ENCODE measurements around the gene NRXN3. TPM values are rescaled to one million over a fixed set of nuclear protein-coding genes. Genes with fewer than 3 reads are reported as not detected.

Gene NRXN3
- total RNA-seq, 2 donors from 2014 or later, result 1.3 to 2.3 TPM

- Histone ChIP-seq H3K4me3 (no peak overlapping the region), H3K27ac (no peak overlapping the region), H3K27me3 (no peaks in the 10 kb centered on the region), H3K9me3 (no peaks in the 10 kb centered on the region), H3K4me1 (no peaks in the 10 kb centered on the region), H3K36me3 (replicated peaks in 1 of 2; ENCODE audit: insufficient read depth in 1 of 2, low read depth in 2 of 2) (no peaks in the 10 kb centered on the region)
- no peak for TF ChIP-seq POLR2A (IDR thresholded peaks at IDR 0.05)
- no peak for TF ChIP-seq CTCF (IDR thresholded peaks at IDR 0.05)
- WGBS, 2 donors, result 79 to 84% methylated on average over 3 of the region's 3 CpGs
- intact Hi-C loops (cut with DNase I), result no loop called here
- ATAC-seq (no peak), DNase-seq (no peak)
Measured at GRCh38 chr14:79557309-79557708, 1387.1 kb downstream of the NRXN3 start.

GRCh38 chr14:79562185-79562584, 1392.0 kb downstream of the NRXN3 start:
- Histone ChIP-seq H3K4me3 (no peak overlapping the region), H3K4me1 (no peaks in the 10 kb centered on the region), H3K27ac (no peak overlapping the region), H3K9me3 (no peaks in the 10 kb centered on the region), H3K36me3 (replicated peaks in 1 of 2; ENCODE audit: insufficient read depth in 1 of 2, low read depth in 2 of 2) (no peaks in the 10 kb centered on the region), H3K27me3 (no peaks in the 10 kb centered on the region)
- intact Hi-C loops (cut with DNase I), result no loop called here
- DNase-seq, result no peak
- no peak for ATAC-seq
- TF ChIP-seq POLR2A (IDR thresholded peaks at IDR 0.05) (no peak), CTCF (IDR thresholded peaks at IDR 0.05) (no peak)
- 77 to 79% methylated on average over 3 of the region's 3 CpGs for WGBS, 2 donors

- intact Hi-C loops (cut with DNase I), result no loop called here
Measured at GRCh38 chr14:79564371-79564770, 1394.2 kb downstream of the NRXN3 start.

GRCh38 chr14:79567306-79567705, 1397.1 kb downstream of the NRXN3 start:
- ATAC-seq, result no peak
- H3K4me1 ChIP-seq, result no peaks in the 10 kb centered on the region
- TF ChIP-seq CTCF (IDR thresholded peaks at IDR 0.05) (no peak), POLR2A (IDR thresholded peaks at IDR 0.05) (no peak)
- no peak overlapping the region for H3K4me3 ChIP-seq
- no peak overlapping the region for H3K27ac ChIP-seq
- H3K27me3 ChIP-seq, result no peaks in the 10 kb centered on the region
- no peaks in the 10 kb centered on the region for H3K9me3 ChIP-seq
- H3K36me3 ChIP-seq (replicated peaks in 1 of 2; ENCODE audit: insufficient read depth in 1 of 2, low read depth in 2 of 2), result no peaks in the 10 kb centered on the region
- 78 to 82% methylated on average over 5 of the region's 5 CpGs for WGBS, 2 donors
- intact Hi-C loops (cut with DNase I), result no loop called here
- no peak for DNase-seq

More at GRCh38 chr14:79564371-79564770, 1394.2 kb downstream of the NRXN3 start:
- no peaks in the 10 kb centered on the region for H3K27me3 ChIP-seq
- H3K4me3 ChIP-seq, result no peak overlapping the region
- TF ChIP-seq POLR2A (IDR thresholded peaks at IDR 0.05), result no peak
- no peak for TF ChIP-seq CTCF (IDR thresholded peaks at IDR 0.05)
- WGBS, 2 donors, result 89 to 97% methylated on average over 2 of the region's 2 CpGs
- no peaks in the 10 kb centered on the region for H3K9me3 ChIP-seq
- DNase-seq (no peak), ATAC-seq (no peak)
- no peaks in the 10 kb centered on the region for H3K4me1 ChIP-seq
- no peaks in the 10 kb centered on the region for H3K36me3 ChIP-seq (replicated peaks in 1 of 2; ENCODE audit: insufficient read depth in 1 of 2, low read depth in 2 of 2)
- H3K27ac ChIP-seq, result no peak overlapping the region

GRCh38 chr14:79568594-79568993, 1398.4 kb downstream of the NRXN3 start:
- Histone ChIP-seq H3K27ac (no peak overlapping the region), H3K36me3 (replicated peaks in 1 of 2; ENCODE audit: insufficient read depth in 1 of 2, low read depth in 2 of 2) (no peaks in the 10 kb centered on the region), H3K4me1 (no peaks in the 10 kb centered on the region), H3K9me3 (no peaks in the 10 kb centered on the region), H3K27me3 (no peaks in the 10 kb centered on the region), H3K4me3 (no peak overlapping the region)
- 83 to 90% methylated on average over 1 of the region's 1 CpG for WGBS, 2 donors
- ATAC-seq (no peak), DNase-seq (no peak)
- TF ChIP-seq CTCF (IDR thresholded peaks at IDR 0.05), result no peak
- intact Hi-C loops (cut with DNase I), result no loop called here

Measured in body of pancreas (tissue), 4 donors.